ENCODE measurements around the gene ZNF791. TPM values are rescaled to one million over a fixed set of nuclear protein-coding genes. Genes with fewer than 3 reads are reported as not detected.
"Not testable (repeated sequence)": the region's sequence is repeated elsewhere in the genome, so short reads cannot be mapped to it uniquely, and the experiment has no call there.

Gene ZNF791
- total RNA-seq, 3 donors from 2014 or later (not counting 1 experiment from before 2014, with no cell fraction given), result 52.6 to 62.0 (median 56.5) TPM

- Histone ChIP-seq H3K4me1 (ENCODE audit: control insufficient read depth, insufficient read depth, low read length) (peaks cover 18% of the 10 kb centered on the region), H3K27me3 (ENCODE audit: control insufficient read depth, insufficient read depth, low read length) (no peaks in the 10 kb centered on the region), H3K27ac (ENCODE audit: low read length) (no peak overlapping the region), H3K4me3 (ENCODE audit: low read length) (no peak overlapping the region), H3K9me3 (ENCODE audit: control insufficient read depth, insufficient read depth, low read length) (no peaks in the 10 kb centered on the region), H3K36me3 (ENCODE audit: control insufficient read depth, insufficient read depth, low read length) (peaks cover 52% of the 10 kb centered on the region)
- DNase-seq, result no peak
- Mint-ChIP-seq H3K4me1 (peaks cover 30 to 43% of the 10 kb centered on the region in 2 donors), H3K9me3 (no peaks in the 10 kb centered on the region), H3K4me3 (no peak overlapping the region), H3K27ac (peak overlapping the region; percentile 60 to 70), H3K27me3 (ENCODE audit: low read depth in 2 of 2) (no peaks in the 10 kb centered on the region), H3K36me3 (no peaks in the 10 kb centered on the region)
- intact Hi-C loops (cut with micrococcal nuclease), result loop anchor here (10.0 kb wide), 1 partner anchor 118 kb away; the partner anchor contains the start of gene JUNB
- no peak for ATAC-seq
- no peak for TF ChIP-seq CTCF (IDR thresholded peaks at IDR 0.05)
- 95% methylated on average over 10 of the region's 12 CpGs for WGBS (ENCODE audit: insufficient coverage)
Measured at GRCh38 chr19:12676928-12677327, 66.2 kb downstream of the ZNF791 start.

- H3K36me3 Mint-ChIP-seq; H3K9me3 ChIP-seq (ENCODE audit: control insufficient read depth, insufficient read depth, low read length); H3K27ac ChIP-seq (ENCODE audit: low read length); H3K27ac Mint-ChIP-seq; ATAC-seq; H3K27me3 ChIP-seq (ENCODE audit: control insufficient read depth, insufficient read depth, low read length); H3K27me3 Mint-ChIP-seq (ENCODE audit: low read depth in 2 of 2); H3K4me3 Mint-ChIP-seq; H3K9me3 Mint-ChIP-seq; DNase-seq; H3K4me3 ChIP-seq (ENCODE audit: low read length): not testable (repeated sequence)
- Histone ChIP-seq H3K36me3 (ENCODE audit: control insufficient read depth, insufficient read depth, low read length) (peaks cover 48% of the 10 kb centered on the region), H3K4me1 (ENCODE audit: control insufficient read depth, insufficient read depth, low read length) (peaks cover 23% of the 10 kb centered on the region)
- intact Hi-C loops (cut with micrococcal nuclease), result loop anchor here (10.0 kb wide), 1 partner anchor 117 kb away; the partner anchor contains the start of gene JUNB
- peaks cover 26 to 39% of the 10 kb centered on the region in 2 donors for H3K4me1 Mint-ChIP-seq
- WGBS (ENCODE audit: insufficient coverage), result 97% methylated on average over 5 of the region's 5 CpGs
Measured at GRCh38 chr19:12678039-12678438, 67.3 kb downstream of the ZNF791 start.

GRCh38 chr19:12680034-12680433 is 69.3 kb downstream of the ZNF791 start:
- H3K27me3 ChIP-seq (ENCODE audit: control insufficient read depth, insufficient read depth, low read length), result no peaks in the 10 kb centered on the region
- no peaks in the 10 kb centered on the region for H3K9me3 ChIP-seq (ENCODE audit: control insufficient read depth, insufficient read depth, low read length)
- TF ChIP-seq CTCF (IDR thresholded peaks at IDR 0.05), result no peak
- 96% methylated on average over 9 of the region's 9 CpGs for WGBS (ENCODE audit: insufficient coverage)
- intact Hi-C loops (cut with micrococcal nuclease), result loop anchor here (2.0 to 5.0 kb wide), 2 partner anchors 42 to 1083 kb away; partner anchors contain the start of genes TNPO2 and ZNF627
- H3K27ac Mint-ChIP-seq, result no peak overlapping the region
- H3K36me3 ChIP-seq (ENCODE audit: control insufficient read depth, insufficient read depth, low read length), result peaks cover 36% of the 10 kb centered on the region
- H3K4me3 ChIP-seq (ENCODE audit: low read length), result no peak overlapping the region
- H3K4me1 ChIP-seq (ENCODE audit: control insufficient read depth, insufficient read depth, low read length), result peaks cover 23% of the 10 kb centered on the region
- H3K36me3 Mint-ChIP-seq, result no peaks in the 10 kb centered on the region
- no peak for ATAC-seq
- peak overlapping the region; percentile 42 for H3K4me3 Mint-ChIP-seq
- H3K9me3 Mint-ChIP-seq, result no peaks in the 10 kb centered on the region
- H3K4me1 Mint-ChIP-seq, result peaks cover 24 to 30% of the 10 kb centered on the region in 2 donors
- DNase-seq, result no peak
- H3K27ac ChIP-seq (ENCODE audit: low read length), result no peak overlapping the region
- no peaks in the 10 kb centered on the region for H3K27me3 Mint-ChIP-seq (ENCODE audit: low read depth in 2 of 2)

GRCh38 chr19:12681074-12681987 is 70.6 kb downstream of the ZNF791 start, which contains the start of gene DHPS:
Gene DHPS (minus strand): TSS chr19:12681880. CDS start chr19:12681766, 114 bp downstream.
- H3K4me1 ChIP-seq (ENCODE audit: control insufficient read depth, insufficient read depth, low read length), result peaks cover 23% of the 10 kb centered on the region
- H3K27me3 Mint-ChIP-seq (ENCODE audit: low read depth in 2 of 2), result no peaks in the 10 kb centered on the region
- H3K4me1 Mint-ChIP-seq, result peaks cover 21 to 27% of the 10 kb centered on the region in 2 donors
- peak; percentile 74 to 88 (median 78) for ATAC-seq
- H3K36me3 Mint-ChIP-seq, result no peaks in the 10 kb centered on the region
- DNase-seq, result peak; percentile 82 to 99
- H3K27ac ChIP-seq (ENCODE audit: low read length), result peak within 1 kb of the TSS; percentile 93
- H3K9me3 ChIP-seq (ENCODE audit: control insufficient read depth, insufficient read depth, low read length), result no peaks in the 10 kb centered on the region
- peaks cover 23% of the 10 kb centered on the region for H3K36me3 ChIP-seq (ENCODE audit: control insufficient read depth, insufficient read depth, low read length)
- peak within 1 kb of the TSS; percentile 91 to 100 for H3K27ac Mint-ChIP-seq
- peak within 1 kb of the TSS; percentile 99 for H3K4me3 Mint-ChIP-seq
- H3K27me3 ChIP-seq (ENCODE audit: control insufficient read depth, insufficient read depth, low read length), result no peaks in the 10 kb centered on the region
- intact Hi-C loops (cut with micrococcal nuclease), result loop anchor here (1.0 to 5.0 kb wide), 4 partner anchors 12 to 1085 kb away; partner anchors contain the start of genes FBXW9, TNPO2 and ZNF627
- no peak for TF ChIP-seq CTCF (IDR thresholded peaks at IDR 0.05)
- H3K9me3 Mint-ChIP-seq, result no peaks in the 10 kb centered on the region
- WGBS (ENCODE audit: insufficient coverage), result under 1% methylated on average over 68 of the region's 68 CpGs
- peak within 1 kb of the TSS; percentile 87 for H3K4me3 ChIP-seq (ENCODE audit: low read length)
